ENCODE data around the gene PCDH15. TPM values are rescaled to one million over a fixed set of nuclear protein-coding genes. Genes with fewer than 3 reads are reported as not detected.

Gene PCDH15
- total RNA-seq, 2 experiments from 2014 or later: not detected

GRCh38 chr10:54708591-54708990, 92.4 kb downstream of the PCDH15 start:
- no peak for TF ChIP-seq CTCF (conservative IDR thresholded peaks at IDR 0.05; ENCODE audit: low read length)
- no peak for TF ChIP-seq EZH2phosphoT487 (IDR thresholded peaks at IDR 0.05; ENCODE audit: borderline replicate concordance, low read depth, low read length)
- ChIA-PET POLR2A (no interaction called here), CTCF (ENCODE audit: unreplicated experiment) (no interaction called here)
- DNase-seq (ENCODE audit: low spot score): no peak
- BruUV-seq (replicated peaks): no TSS peak
- Histone ChIP-seq H2AFZ (ENCODE audit: low read length) (no peak overlapping the region), H3K36me3 (ENCODE audit: insufficient read depth, low read length) (no peaks in the 10 kb centered on the region), H4K20me1 (ENCODE audit: insufficient read depth, low read length) (no peaks in the 10 kb centered on the region), H3K4me1 (ENCODE audit: insufficient read depth, low read length, poor library complexity, severe bottlenecking) (no peaks in the 10 kb centered on the region), H3K4me3 (ENCODE audit: low read depth, low read length, poor library complexity, severe bottlenecking) (no peak overlapping the region), H3K9me2 (ENCODE audit: insufficient read depth, low read length) (no peaks in the 10 kb centered on the region), H3K9me3 (ENCODE audit: low read length) (no peaks in the 10 kb centered on the region), H3K4me2 (ENCODE audit: low read length) (no peak overlapping the region), H3K79me2 (ENCODE audit: insufficient read depth, low read depth, low read length) (no peaks in the 10 kb centered on the region), H3K27ac (ENCODE audit: low read depth, low read length, poor library complexity, severe bottlenecking) (no peak overlapping the region)
- intact Hi-C loops (cut with micrococcal nuclease; ENCODE audit: unreplicated experiment): no loop called here

DNA sequence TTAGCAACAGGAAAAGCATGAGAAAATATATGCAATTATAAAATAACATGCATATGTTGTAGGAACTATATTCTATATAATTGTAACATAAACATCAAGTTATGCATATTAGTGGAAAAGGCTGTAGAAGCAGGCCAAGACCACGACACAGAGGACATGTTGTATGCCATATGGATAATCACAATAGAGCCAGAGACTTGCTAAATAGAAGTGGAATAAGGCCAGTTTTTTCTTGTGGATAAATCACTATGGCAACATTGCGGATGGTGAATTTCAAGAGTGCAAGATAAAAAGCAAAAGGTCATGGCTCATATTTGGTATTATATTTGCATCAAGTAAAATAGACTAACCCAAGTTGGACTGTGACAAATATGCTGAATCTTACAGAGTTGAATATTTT, 93.0 kb downstream of the PCDH15 start:
- ChIA-PET POLR2A (no interaction called here), CTCF (ENCODE audit: unreplicated experiment) (no interaction called here)
- no peak for TF ChIP-seq EZH2phosphoT487 (IDR thresholded peaks at IDR 0.05; ENCODE audit: borderline replicate concordance, low read depth, low read length)
- no peak for TF ChIP-seq CTCF (conservative IDR thresholded peaks at IDR 0.05; ENCODE audit: low read length)
- no TSS peak for BruUV-seq (replicated peaks)
- no peak overlapping the region for H3K27ac ChIP-seq (ENCODE audit: low read depth, low read length, poor library complexity, severe bottlenecking)
- no peaks in the 10 kb centered on the region for H3K9me2 ChIP-seq (ENCODE audit: insufficient read depth, low read length)
- no peaks in the 10 kb centered on the region for H3K36me3 ChIP-seq (ENCODE audit: insufficient read depth, low read length)
- H3K4me3 ChIP-seq (ENCODE audit: low read depth, low read length, poor library complexity, severe bottlenecking): no peak overlapping the region
- H4K20me1 ChIP-seq (ENCODE audit: insufficient read depth, low read length): no peaks in the 10 kb centered on the region
- DNase-seq (ENCODE audit: low spot score): no peak
- H3K9me3 ChIP-seq (ENCODE audit: low read length): no peaks in the 10 kb centered on the region
- intact Hi-C loops (cut with micrococcal nuclease; ENCODE audit: unreplicated experiment): no loop called here
- H3K4me2 ChIP-seq (ENCODE audit: low read length): no peak overlapping the region
- H2AFZ ChIP-seq (ENCODE audit: low read length): no peak overlapping the region
- no peaks in the 10 kb centered on the region for H3K79me2 ChIP-seq (ENCODE audit: insufficient read depth, low read depth, low read length)
- no peaks in the 10 kb centered on the region for H3K4me1 ChIP-seq (ENCODE audit: insufficient read depth, low read length, poor library complexity, severe bottlenecking)

GRCh38 chr10:54702583-54703485, 98.2 kb downstream of the PCDH15 start:
- H3K9me2 ChIP-seq (ENCODE audit: insufficient read depth, low read length): no peaks in the 10 kb centered on the region
- CTCF ChIA-PET (ENCODE audit: unreplicated experiment): no interaction called here
- BruUV-seq (replicated peaks): no TSS peak

More at GRCh38 chr10:54702583-54703485, 98.2 kb downstream of the PCDH15 start:
- no peak overlapping the region for H3K27ac ChIP-seq (ENCODE audit: low read depth, low read length, poor library complexity, severe bottlenecking)
- TF ChIP-seq EZH2phosphoT487 (IDR thresholded peaks at IDR 0.05; ENCODE audit: borderline replicate concordance, low read depth, low read length) (no peak), CTCF (conservative IDR thresholded peaks at IDR 0.05; ENCODE audit: low read length) (no peak)
- POLR2A ChIA-PET: interaction anchor here (0.5 kb wide), 1 partner anchor 91 kb away, joined by 3 read pairs; no protein-coding TSS in a partner anchor
- no peaks in the 10 kb centered on the region for H3K79me2 ChIP-seq (ENCODE audit: insufficient read depth, low read depth, low read length)
- intact Hi-C loops (cut with micrococcal nuclease; ENCODE audit: unreplicated experiment): no loop called here
- no peaks in the 10 kb centered on the region for H3K9me3 ChIP-seq (ENCODE audit: low read length)
- no peak overlapping the region for H3K4me2 ChIP-seq (ENCODE audit: low read length)
- no peaks in the 10 kb centered on the region for H3K36me3 ChIP-seq (ENCODE audit: insufficient read depth, low read length)
- no peaks in the 10 kb centered on the region for H4K20me1 ChIP-seq (ENCODE audit: insufficient read depth, low read length)
- no peak for DNase-seq (ENCODE audit: low spot score)
- no peak overlapping the region for H2AFZ ChIP-seq (ENCODE audit: low read length)
- H3K4me1 ChIP-seq (ENCODE audit: insufficient read depth, low read length, poor library complexity, severe bottlenecking): no peaks in the 10 kb centered on the region
- H3K4me3 ChIP-seq (ENCODE audit: low read depth, low read length, poor library complexity, severe bottlenecking): no peak overlapping the region

All from OCI-LY7 (cell line).